GM18861 (cell line): Measurements from ENCODE around the gene TRAPPC6A.

ENCODE experiments used
- ATAC-seq: cut with Tn5 transposase; IDR thresholded peaks from one replicate; pipeline ENCODE4 v1.9.1; 2021; ENCODE audit not compliant: unreplicated experiment

Gene TRAPPC6A

GRCh38 chr19:45177817-45178261 is at the start of gene TRAPPC6A:
Gene TRAPPC6A, minus strand, starts transcription at chr19:45178237. Its CDS starts 19 bp downstream, at chr19:45178218.
- peak; percentile 3 for ATAC-seq

GRCh38 chr19:45224645-45225044 is 46.6 kb upstream of the TRAPPC6A start:
- no peak for ATAC-seq

GRCh38 chr19:45223879-45224278 is 45.8 kb upstream of the TRAPPC6A start:
- no peak for ATAC-seq

- no peak for ATAC-seq
Observed at GRCh38 chr19:45222724-45223123, 44.7 kb upstream of the TRAPPC6A start.

GRCh38 chr19:45218911-45219743 is 41.1 kb upstream of the TRAPPC6A start:
- ATAC-seq, result no peak

GRCh38 chr19:45218426-45218825 is 40.4 kb upstream of the TRAPPC6A start:
- ATAC-seq, result no peak

GRCh38 chr19:45217957-45218334 is 39.9 kb upstream of the TRAPPC6A start:
- no peak for ATAC-seq

GRCh38 chr19:45217193-45217956 is 39.3 kb upstream of the TRAPPC6A start:
- ATAC-seq, result no peak

GRCh38 chr19:45216667-45217066 is 38.6 kb upstream of the TRAPPC6A start:
- no peak for ATAC-seq

GRCh38 chr19:45215391-45216191 is 37.6 kb upstream of the TRAPPC6A start:
- no peak for ATAC-seq

GRCh38 chr19:45213031-45213430 is 35.0 kb upstream of the TRAPPC6A start:
- ATAC-seq, result no peak

- no peak for ATAC-seq
Observed at GRCh38 chr19:45211751-45212381, 33.8 kb upstream of the TRAPPC6A start.

GRCh38 chr19:45206328-45206727 is 28.3 kb upstream of the TRAPPC6A start:
- no peak for ATAC-seq

GRCh38 chr19:45205810-45206209 is 27.8 kb upstream of the TRAPPC6A start:
- ATAC-seq, result no peak

GRCh38 chr19:45202637-45203036 is 24.6 kb upstream of the TRAPPC6A start:
- ATAC-seq, result no peak

GRCh38 chr19:45200568-45200967 is 22.5 kb upstream of the TRAPPC6A start:
- no peak for ATAC-seq

- no peak for ATAC-seq
Observed at GRCh38 chr19:45195764-45196163, 17.7 kb upstream of the TRAPPC6A start.

GRCh38 chr19:45191375-45191774 is 13.3 kb upstream of the TRAPPC6A start:
- no peak for ATAC-seq

- no peak for ATAC-seq
Observed at GRCh38 chr19:45189971-45190370, 11.9 kb upstream of the TRAPPC6A start.

- ATAC-seq, result no peak
Observed at GRCh38 chr19:45187421-45188100, 9.5 kb upstream of the TRAPPC6A start.
